ENCODE results near the gene ZC3H11A. TPM values are rescaled to one million over a fixed set of nuclear protein-coding genes. Genes with fewer than 3 reads are reported as not detected.
A peak's percentile ranks its signal among the peaks of the same experiment; 100 is the strongest.

ZC3H11A gene
- total and polyA plus RNA-seq, 2 of the 13 experiments (the other 11 are each of a cell fraction or from before 2014, with no cell fraction given): 56.9 to 59.7 TPM

- no peak for TF ChIP-seq THRA (CRISPR knock-in tag; IDR thresholded peaks at IDR 0.05; ENCODE audit: borderline replicate concordance)
- TF ChIP-seq, protein P1, sequence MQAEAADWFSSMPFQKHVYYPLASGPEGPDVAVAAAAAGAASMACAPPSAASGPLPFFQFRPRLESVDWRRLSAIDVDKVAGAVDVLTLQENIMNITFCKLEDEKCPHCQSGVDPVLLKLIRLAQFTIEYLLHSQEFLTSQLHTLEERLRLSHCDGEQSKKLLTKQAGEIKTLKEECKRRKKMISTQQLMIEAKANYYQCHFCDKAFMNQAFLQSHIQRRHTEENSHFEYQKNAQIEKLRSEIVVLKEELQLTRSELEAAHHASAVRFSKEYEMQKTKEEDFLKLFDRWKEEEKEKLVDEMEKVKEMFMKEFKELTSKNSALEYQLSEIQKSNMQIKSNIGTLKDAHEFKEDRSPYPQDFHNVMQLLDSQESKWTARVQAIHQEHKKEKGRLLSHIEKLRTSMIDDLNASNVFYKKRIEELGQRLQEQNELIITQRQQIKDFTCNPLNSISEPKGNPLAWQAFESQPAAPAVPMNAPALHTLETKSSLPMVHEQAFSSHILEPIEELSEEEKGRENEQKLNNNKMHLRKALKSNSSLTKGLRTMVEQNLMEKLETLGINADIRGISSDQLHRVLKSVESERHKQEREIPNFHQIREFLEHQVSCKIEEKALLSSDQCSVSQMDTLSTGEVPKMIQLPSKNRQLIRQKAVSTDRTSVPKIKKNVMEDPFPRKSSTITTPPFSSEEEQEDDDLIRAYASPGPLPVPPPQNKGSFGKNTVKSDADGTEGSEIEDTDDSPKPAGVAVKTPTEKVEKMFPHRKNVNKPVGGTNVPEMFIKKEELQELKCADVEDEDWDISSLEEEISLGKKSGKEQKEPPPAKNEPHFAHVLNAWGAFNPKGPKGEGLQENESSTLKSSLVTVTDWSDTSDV (CRISPR knock-in tag; IDR thresholded peaks at IDR 0.05): no peak
- TF ChIP-seq, protein P2, sequence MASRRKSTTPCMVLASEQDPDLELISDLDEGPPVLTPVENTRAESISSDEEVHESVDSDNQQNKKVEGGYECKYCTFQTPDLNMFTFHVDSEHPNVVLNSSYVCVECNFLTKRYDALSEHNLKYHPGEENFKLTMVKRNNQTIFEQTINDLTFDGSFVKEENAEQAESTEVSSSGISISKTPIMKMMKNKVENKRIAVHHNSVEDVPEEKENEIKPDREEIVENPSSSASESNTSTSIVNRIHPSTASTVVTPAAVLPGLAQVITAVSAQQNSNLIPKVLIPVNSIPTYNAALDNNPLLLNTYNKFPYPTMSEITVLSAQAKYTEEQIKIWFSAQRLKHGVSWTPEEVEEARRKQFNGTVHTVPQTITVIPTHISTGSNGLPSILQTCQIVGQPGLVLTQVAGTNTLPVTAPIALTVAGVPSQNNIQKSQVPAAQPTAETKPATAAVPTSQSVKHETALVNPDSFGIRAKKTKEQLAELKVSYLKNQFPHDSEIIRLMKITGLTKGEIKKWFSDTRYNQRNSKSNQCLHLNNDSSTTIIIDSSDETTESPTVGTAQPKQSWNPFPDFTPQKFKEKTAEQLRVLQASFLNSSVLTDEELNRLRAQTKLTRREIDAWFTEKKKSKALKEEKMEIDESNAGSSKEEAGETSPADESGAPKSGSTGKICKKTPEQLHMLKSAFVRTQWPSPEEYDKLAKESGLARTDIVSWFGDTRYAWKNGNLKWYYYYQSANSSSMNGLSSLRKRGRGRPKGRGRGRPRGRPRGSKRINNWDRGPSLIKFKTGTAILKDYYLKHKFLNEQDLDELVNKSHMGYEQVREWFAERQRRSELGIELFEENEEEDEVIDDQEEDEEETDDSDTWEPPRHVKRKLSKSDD (CRISPR knock-in tag; IDR thresholded peaks at IDR 0.05; ENCODE audit: low read depth): peak; percentile 85
- no peak for TF ChIP-seq HOXA7 (CRISPR knock-in tag; IDR thresholded peaks at IDR 0.05)
- 0 out of 2 replicates have a peak, but pooled peaks have one; percentile 28 for TF ChIP-seq SP140L (CRISPR knock-in tag; IDR thresholded peaks at IDR 0.05; ENCODE audit: borderline replicate concordance)
- TF ChIP-seq AFF4 (CRISPR knock-in tag; IDR thresholded peaks at IDR 0.05): no peak
- no peak for TF ChIP-seq ZNF850 (CRISPR knock-in tag; conservative IDR thresholded peaks at IDR 0.05)
- TF ChIP-seq XBP1 (CRISPR knock-in tag; IDR thresholded peaks at IDR 0.05): no peak
- TF ChIP-seq ZFP91 (CRISPR knock-in tag; IDR thresholded peaks at IDR 0.05; ENCODE audit: borderline replicate concordance): peak; percentile 61
- TF ChIP-seq, protein P3, sequence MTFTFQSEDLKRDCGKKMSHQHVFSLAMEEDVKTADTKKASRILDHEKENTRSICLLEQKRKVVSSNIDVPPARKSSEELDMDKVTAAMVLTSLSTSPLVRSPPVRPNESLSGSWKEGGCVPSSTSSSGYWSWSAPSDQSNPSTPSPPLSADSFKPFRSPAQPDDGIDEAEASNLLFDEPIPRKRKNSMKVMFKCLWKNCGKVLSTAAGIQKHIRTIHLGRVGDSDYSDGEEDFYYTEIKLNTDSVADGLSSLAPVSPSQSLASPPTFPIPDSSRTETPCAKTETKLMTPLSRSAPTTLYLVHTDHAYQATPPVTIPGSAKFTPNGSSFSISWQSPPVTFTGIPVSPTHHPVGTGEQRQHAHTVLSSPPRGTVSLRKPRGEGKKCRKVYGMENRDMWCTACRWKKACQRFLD (CRISPR knock-in tag; IDR thresholded peaks at IDR 0.05; ENCODE audit: borderline replicate concordance): no peak
- TF ChIP-seq CBX1 (IDR thresholded peaks at IDR 0.05; ENCODE audit: low read depth): no peak
- no peak for TF ChIP-seq CHCHD3 (CRISPR knock-in tag; IDR thresholded peaks at IDR 0.05)
- no peak for TF ChIP-seq ZNF790 (CRISPR knock-in tag; IDR thresholded peaks at IDR 0.05; ENCODE audit: borderline replicate concordance)
- TF ChIP-seq ZNF251 (CRISPR knock-in tag; IDR thresholded peaks at IDR 0.05): no peak
Observed at GRCh38 chr1:203795441-203796235, at the start of gene ZC3H11A, which contains the start of gene ZBED6 (continued).
